DMS 273 treated with DMSO at 0.1 percent for 48 hours (cell line): ENCODE measurements around the gene MGAT5B.
"Not testable (repeated sequence)": the region's sequence is repeated elsewhere in the genome, so short reads cannot be mapped to it uniquely, and the experiment has no call there.

Experiments used
- DNase-seq: peaks from one replicate; lab custom pipeline; 2025; lab: John Stamatoyannopoulos, UW

MGAT5B gene

DNA sequence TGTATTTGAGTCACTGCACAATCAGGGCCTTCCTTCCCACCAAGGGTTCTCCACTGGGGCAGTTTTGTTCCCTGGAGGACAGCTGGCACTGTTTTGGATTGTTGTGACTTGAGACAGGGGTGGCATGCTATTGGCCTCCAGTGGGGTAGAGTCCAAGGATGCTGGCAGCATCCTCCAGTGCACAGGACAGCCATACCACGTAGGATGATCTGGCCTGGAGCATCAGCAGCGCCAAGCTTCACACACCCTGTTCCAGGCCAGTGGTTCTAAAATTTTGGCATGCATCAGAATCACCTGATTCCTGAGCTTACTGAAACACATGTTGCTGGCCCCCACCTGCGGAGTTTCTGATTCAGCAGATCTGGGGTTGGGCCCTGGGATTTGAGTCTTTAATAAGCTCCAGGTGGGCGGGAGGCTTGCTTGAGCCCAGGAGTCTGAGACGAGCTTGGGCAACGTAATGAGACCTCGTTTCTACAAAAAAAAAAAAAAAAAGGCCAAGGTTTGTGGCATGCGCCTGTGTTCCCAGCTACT, 83.2 kb downstream of the MGAT5B start:
- no peak for DNase-seq

DNA sequence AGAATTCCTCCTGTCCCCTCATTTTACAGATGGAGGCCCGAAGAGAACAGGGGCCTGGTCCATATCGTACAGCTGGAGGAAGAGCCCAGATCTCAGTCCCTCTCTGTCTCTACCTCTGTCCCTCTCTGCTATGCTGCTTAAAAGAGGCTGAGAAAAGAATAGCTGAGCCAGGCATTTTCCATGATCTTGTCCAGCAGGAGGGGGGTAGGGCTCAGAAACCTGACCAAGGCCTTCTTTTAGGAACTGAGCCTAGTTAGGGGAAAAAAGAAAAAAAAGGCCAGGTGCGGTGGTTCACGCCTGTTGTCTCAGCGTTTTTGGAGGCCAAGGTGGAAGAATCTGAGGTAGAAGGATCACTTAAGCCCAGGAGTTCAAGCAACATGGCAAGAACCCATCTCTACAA, 84.2 kb downstream of the MGAT5B start:
- no peak for DNase-seq

DNA sequence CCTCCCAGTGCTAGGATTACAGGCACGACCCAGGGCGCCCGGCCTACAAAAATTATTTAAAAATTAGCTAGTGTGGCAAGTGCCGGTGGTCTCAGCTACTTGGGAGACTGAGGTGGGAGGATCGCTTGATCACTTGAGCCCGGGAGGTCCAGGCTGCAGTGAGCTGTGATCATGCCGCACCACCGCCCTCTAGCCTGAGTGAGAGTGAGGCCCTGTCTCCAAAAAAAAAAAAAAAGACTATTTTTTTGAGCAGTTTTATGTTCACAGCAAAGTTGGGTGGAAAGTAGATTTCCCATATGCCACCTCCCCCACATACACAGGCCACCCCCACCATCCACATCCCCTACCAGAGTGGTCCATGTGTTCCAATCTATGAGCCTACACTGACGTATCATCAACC, 84.9 kb downstream of the MGAT5B start:
- no peak for DNase-seq

DNA sequence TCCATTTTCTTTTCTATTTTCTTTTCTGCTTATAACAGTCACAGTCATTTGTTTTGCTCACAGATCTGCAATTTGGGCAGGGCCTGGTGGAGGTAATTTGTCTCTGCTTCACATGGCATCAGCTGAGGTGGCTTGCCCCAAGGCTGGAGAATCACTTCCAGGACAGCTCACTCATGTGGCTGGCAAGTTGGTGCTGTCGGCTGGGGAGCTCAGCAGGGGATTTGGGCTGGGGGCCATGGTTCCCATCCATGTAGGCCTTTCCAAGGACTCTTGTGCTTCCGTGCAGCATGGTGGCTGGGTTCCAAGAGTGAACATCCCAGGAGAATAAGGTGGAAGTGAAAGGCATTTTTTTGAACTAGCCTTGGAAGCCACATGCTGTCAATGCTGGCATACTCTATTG, 85.7 kb downstream of the MGAT5B start:
- no peak for DNase-seq

DNA sequence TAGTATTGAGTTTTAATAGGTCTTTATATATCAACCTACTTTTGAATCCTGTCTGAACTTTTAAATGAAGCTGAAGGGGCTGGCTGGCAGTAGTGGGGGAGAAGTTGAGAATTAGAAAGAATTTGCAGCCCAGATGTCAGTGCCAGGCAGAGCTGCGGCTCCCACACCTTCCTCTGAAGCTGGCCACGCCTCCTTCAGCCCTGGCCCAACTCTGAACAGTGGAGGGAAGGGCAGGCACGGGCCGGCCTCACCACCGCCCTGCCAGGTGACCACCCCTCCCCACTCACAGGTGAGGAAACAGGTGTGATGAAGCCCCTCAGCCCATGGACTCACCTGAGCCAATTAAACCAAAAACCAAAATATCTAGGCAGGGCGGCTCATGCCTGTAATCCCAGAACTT, 87.0 kb downstream of the MGAT5B start:
- no peak for DNase-seq

DNA sequence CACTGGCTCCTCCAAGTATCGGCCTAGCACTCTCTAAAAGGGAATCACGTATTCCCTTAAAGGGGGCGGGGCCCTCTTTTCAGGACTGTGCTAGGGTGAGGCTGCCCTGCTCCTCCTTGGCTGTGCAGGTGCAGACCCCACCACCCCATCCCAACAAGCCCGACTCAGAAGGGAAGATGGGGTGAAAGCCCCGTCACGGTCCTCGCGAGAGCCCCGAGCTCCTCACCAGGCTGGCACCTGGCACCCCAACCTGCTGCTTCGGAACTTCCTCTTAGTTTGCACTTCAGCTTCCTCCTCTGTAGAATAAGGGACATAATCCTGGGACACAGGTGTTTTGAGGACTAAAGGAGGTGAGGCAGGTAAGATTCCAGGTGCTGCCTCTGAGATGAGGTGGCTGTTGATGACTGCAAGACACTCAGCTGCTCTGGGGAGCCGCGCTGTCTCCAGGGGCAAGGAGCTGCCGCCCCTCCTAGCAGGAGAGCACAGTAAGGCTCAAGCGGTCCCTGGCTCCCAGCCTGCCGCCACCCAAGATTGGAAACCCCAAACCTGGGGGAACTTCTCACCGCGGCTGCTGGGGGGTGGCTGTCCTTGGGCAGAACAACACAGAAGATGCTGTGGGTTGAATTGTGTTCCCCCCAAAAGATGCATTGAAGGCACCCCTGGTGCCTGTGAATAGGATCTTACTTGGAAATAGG, 88.8 kb downstream of the MGAT5B start:
- DNase-seq: no peak

DNA sequence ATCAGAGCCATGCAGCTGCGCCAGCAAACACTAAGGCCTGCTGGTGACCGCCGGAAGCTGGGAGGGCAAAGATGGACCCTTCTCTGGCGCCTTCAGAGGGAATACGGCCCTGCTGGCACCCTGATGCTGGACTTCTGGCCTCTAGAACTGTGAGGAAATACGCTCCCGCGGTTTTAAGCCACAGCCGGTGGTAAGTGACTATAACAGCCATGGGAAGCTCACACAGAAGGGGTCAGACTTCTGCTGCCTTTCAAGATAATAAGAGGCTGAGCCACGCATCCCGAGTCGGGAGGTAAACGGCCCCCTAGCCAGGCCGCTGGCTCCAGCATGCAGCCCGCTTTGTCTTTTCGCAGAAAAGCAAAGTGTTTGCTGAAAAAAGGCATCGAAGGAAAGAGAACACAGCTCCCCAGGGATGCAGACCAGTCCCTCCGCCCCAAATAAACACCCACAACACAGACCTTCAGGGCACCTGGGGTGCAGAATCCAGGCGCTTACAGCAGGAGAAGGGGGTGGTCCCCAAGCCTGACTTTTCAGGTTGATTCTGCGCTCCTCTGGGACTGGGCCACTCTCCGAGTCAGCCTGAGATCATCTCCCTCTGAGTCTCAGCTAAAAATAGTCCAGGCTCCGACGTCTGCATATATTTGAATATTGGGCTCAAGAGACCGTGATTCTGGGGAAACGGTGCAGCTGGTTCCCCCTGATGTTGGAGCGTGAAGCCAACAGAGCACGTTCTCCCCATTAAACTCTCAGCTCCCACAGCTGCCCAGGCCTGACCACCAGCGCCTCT, 89.7 kb downstream of the MGAT5B start:
- no peak for DNase-seq

DNA sequence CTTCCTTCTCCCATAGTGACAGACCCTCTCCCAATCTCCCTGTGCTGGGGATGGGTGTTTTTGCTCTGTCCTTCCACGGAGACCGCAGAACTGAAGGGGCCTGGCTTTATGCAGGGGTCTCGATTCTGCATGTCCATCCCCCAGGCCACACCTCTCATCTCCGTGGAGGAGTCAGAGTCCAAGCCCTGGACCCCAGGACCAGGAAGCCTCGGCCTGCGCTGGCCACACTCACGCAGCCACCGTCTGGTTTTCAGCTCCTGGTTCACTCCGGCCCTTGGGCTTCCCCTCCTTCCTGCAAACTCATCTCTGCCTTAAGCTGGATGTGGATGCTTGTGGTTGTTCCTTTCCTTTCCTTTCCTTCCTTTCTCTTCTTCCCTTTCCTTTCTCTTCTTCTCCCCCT, 90.8 kb downstream of the MGAT5B start:
- DNase-seq: no peak

DNA sequence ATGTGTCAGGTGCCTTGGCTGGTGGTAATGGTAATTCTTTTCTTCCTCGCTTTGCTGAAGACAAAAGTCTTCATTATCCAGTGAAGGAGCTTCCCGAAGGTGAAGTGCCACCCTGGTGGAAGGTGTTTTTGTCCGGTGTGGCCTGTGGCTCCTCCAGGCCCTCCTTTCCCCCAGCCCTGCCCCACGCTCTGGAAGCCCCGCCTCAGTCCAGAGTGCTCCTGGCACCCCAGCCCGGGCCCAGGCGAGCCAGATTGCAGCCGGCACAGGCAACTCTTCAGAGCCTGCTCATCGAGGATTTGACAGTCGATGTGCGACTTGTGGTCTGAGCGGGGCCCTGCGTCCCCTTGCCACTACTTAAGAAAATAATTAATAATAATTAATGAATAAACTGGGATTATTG, 93.7 kb downstream of the MGAT5B start:
- DNase-seq: no peak

DNA sequence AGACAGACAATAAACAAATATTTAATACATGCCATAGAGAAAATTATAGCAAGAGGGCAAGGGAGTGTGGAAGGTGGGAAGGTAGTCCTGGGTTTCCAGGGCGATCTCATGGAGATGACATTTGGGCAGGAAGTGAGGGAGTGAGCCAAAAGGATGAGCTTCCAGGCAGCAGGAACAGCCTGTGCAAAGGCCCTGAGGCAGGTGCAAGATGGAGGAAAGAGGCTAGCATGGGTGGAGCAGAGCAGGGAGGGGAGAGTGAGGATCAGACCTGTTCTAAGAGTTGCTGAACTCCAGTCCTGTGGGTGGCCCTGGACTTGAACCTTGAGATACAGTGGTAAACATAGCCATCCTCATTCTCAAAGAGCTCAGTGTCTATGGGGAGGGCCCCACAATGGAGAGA, 94.7 kb downstream of the MGAT5B start:
- no peak for DNase-seq

DNA sequence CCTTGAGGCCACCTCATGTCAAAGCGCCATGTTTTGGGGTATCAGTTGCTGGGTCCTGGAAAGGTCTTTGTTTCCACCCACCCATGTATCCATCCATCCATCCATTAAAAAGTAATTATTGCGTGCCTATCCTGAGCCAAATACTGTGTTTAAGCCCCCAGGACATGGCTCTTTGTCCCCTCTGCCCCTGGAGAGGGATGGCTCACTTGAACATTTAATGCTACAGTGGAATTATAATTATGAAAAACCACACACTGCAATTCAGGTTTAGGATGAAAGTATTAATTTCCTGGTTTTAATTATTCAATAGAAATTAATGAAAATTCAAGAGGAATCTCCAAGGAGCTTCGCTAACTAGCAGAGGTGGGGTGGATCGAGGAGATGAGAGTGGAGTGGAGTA, 97.8 kb downstream of the MGAT5B start:
- DNase-seq: no peak

DNA sequence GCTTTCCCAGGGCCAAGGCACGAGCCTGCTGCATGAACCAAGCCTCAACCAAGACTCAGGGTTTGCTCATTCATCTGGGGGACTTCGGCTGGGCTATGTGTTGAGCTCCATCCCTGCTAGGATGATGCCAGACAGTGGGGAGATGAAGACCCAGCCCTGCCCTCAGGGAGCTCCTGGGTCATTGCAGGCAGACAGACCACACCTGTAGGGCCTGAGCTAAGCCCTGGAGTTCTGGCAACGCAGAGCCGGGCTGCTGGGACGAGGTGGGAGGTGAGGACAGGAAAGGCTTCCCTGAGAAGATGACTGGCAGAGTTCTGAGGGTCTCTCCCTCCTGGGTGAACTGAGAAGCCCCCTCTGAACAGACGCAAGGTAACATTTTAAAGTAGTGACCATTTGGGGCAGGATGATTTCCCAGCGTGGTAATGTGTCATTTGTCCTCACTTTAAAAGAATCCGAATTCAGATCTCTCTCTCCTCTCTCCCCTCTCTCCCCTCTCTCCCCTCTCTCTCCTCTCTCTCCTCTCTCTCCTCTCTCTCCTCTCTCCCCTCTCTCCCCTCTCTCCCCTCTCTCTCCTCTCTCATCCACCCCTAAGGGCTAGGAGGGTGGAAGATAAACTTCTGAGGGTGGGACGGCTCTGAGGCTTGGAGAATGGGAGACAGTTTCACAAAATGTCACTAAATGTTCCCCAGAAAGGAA, 98.4 kb downstream of the MGAT5B start:
- DNase-seq: no peak

DNA sequence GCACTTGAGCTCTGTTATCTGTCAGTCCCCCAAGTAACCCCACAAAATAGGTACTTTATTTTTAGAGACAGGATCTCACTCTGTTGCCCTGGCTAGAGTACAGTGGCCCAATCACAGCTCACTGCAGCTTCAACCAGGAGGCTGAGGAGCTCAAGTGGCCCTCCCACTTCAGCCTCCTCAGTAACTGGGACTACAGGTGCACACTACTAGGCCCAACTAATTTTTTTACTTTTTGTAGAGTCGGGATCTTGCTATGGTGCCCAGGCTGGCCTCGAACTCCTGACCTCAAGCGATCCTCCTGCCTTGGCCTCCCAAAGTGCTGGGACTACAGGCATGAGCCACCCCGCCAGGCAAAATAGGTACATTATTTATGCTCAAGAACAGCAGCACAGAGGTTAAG, 99.6 kb downstream of the MGAT5B start:
- DNase-seq: no peak

DNA sequence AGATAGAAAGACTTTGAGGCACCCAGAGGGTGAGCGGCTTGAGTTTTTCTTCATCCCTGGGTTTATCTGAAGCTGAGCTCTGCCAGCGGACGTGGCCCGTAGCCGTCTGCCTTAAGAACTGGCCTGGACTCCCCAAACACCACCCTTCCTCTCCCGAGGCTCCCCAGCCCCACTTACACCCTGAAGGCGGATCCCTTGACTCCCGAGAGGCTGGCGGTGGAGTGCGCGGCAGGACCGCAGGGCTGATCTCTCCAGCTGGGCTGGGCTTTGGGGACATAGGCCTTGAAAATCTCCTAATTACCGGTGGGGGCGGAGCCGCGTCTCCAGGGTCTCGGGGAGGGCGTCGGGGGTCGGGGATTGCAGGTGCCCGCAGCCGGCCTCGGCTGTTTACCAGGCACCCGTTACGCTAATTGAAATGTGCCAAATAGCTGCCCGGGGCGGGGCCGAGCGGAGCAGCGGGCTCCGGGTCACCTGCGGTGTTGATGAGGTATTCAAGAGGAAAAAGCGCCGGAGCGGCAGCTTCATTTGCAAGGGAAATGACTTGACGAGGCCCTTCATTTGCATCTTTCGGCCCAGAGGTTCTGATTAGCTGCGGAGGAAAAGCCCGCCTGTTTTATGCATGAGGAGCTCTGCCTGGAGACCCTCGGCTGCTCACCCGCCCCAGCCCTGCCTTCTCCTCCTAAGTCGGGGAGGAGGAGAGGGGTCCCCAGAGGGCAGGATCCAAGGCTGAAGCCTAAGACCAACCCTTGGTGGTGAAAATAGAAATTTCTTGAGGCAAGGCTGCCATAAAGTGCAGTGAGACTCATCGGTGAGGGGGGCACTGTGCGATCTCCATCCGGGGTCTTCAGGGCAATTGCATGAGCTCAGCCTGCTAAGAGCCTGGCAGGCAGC, 100.7 kb downstream of the MGAT5B start:
- DNase-seq: peak; percentile 43

DNA sequence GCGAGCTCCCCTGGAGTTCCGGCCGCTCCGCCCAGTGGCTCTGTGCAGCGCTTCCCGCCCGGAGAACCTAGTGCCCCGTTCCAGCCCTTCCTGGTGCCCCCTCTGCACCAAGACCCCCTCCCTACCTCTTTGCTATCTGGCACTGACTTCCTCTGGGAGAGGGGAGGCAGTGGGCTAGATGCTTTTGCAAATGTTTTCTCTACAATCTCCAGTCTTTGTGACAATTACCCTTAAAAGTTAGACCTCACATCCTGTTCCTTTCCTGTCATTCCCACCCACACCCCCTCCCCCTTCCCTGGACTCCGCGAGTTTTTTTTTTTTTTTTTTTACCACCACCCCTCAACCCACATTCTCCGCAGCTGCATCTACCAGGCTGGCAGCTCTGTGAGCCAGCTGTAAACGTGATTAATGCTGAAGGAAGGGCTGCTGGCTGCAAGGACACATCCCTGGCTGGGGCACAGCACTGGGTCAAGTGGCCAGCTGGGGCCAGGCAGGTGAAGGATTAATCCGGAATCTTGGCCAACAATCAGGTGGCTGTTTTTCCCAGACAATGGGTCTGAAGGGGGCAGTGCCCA, 101.5 kb downstream of the MGAT5B start:
- no peak for DNase-seq

DNA sequence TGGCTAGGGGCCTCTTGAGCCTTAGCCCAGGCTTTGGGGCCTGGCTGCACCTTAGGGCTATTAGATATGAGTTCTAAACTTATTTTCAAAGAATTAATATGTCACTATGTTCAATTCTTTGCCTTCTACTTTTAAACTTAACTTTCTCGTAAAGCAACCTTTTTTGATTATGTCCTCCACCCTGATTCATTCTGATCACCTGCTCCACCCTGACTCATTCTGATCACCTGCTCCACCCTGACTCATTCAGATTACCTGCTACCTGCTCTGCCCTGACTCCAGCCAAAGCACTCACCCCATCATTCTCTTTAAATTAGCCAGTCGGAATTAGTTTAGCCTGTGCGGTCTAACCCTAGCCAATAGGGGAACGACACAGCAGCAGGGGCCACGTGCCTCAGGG, 102.0 kb downstream of the MGAT5B start:
- DNase-seq: not testable (repeated sequence)

DNA sequence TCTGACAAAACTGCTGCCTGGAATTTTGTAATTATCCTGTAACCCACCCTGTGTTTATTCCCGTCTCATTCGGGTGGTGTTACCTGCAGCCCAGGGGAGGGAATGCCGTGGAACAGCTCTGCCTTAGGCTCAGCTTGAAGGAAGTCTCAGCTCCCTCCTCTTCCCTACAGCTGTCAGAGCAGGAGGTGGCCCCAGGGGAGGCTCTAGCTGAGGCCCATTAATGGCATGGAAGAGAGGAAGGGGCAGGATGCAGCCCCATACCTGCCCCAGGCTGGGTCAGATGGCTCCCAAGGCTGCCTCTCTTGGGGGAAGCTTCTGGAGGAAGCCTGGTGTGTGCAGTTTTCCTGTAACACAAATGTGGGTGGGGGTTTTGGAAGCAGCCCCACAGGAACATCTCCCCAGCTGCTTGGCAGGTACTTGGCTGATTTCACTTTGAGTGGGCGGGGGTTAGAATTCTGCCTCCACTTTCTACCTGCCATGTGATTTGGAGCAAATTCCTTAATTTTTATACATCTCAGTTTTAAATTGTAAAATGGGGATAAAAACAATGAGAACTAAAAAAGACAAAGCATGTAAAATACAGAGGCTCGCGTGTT, 103.9 kb downstream of the MGAT5B start:
- no peak for DNase-seq

DNA sequence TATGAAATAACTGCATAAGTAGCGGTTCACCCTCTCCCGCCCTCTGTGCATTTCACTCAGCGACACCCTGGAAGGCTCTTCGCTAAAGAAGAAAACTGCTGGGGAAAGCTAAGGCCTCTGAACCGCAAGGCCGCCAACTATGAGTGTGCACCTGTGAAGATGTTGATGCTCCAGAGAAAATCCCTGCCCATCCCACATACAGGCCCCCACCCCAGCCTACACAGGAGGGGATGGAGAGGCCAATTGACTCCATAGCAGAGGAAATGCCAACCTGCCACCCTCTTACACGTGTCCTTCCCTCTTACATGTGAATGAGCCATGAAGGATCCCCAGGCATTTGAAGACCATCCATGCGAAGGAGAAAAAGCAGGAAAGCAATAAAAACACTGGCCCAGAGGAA, 104.8 kb downstream of the MGAT5B start:
- DNase-seq: no peak

DNA sequence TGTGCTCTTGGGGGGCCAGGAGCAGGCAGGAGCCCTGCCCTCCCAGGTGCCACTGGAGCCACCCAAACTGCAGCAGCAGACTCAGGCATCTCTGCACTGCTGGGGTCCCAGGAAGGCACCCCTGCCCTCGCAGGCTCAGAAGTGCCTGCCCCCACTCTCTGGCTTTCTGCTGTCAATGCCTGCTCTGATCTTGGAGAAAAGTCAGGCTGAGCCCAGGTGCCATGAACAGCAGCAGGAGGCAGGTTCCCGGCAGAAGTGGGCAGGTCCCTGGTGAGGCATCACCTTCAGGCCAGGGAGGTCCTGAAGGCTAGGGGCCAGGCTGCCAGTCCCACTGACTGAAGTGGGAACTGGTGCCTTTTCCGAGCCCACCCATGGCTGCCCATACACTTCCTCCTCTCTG, 106.5 kb downstream of the MGAT5B start:
- DNase-seq: no peak

DNA sequence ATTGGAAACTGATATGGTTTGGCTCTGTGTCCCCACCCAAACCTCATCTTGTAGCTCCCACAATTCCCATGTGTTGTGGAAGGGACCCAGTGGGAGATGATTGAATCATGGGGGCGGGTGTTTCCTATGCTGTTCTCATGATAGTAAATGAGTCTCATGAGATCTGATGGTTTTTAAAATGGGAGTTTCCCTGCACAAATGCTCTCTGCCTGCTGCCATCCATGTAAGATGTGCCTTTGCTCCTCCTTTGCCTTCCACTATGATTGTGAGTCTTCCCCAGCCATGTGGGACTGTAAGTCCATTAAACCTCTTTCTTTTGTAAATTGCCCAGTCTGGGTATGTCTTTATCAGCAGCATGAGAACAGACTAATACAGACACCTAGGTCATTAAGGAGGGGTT, 109.8 kb downstream of the MGAT5B start:
- DNase-seq: not testable (repeated sequence)
